ENCODE data around the gene GTF3C4. TPM values are rescaled to one million over a fixed set of nuclear protein-coding genes. Genes with fewer than 3 reads are reported as not detected.
"Not testable (repeated sequence)": the region's sequence is repeated elsewhere in the genome, so short reads cannot be mapped to it uniquely, and the experiment has no call there.

GTF3C4 gene
- polyA plus RNA-seq, 2 of the 4 experiments (the other 2 are of a cell fraction): 9.0 to 15.4 TPM

- TF ChIP-seq HMGXB4 (CRISPR knock-in tag; IDR thresholded peaks at IDR 0.05; ENCODE audit: borderline replicate concordance) (no peak), HOXA7 (CRISPR knock-in tag; IDR thresholded peaks at IDR 0.05) (no peak), SREBF2 (IDR thresholded peaks at IDR 0.05) (no peak)
Observed at GRCh38 chr9:132712753-132713152, 42.5 kb downstream of the GTF3C4 start (continued).

GRCh38 chr9:132716007-132716406 lies 45.7 kb downstream of the GTF3C4 start:
- no peak for TF ChIP-seq ELK1 (IDR thresholded peaks at IDR 0.05; ENCODE audit: low read depth, low read length)
- TF ChIP-seq NR3C1 (IDR thresholded peaks at IDR 0.05): no peak
- TF ChIP-seq JUNB (IDR thresholded peaks at IDR 0.05): no peak
- ChIA-PET CTCF (no interaction called here), POLR2A (no interaction called here)
- Histone ChIP-seq H3K9me3 (no peaks in the 10 kb centered on the region), H3K4me3 (no peak overlapping the region), H3K4me2 (no peak overlapping the region), H3K27ac (no peak overlapping the region), H3K4me1 (no peaks in the 10 kb centered on the region)
- FAIRE-seq (no peak), DNase-seq (ENCODE audit: low read depth in 1 of 2, low spot score in 1 of 2) (no peak), ATAC-seq (no peak)
- WGBS (ENCODE audit: missing lambda C conversion rate): 36% methylated on average over 4 of the region's 4 CpGs

GRCh38 chr9:132717326-132717945 lies 47.2 kb downstream of the GTF3C4 start:
- Histone ChIP-seq H3K9me3 (no peaks in the 10 kb centered on the region), H3K27ac (no peak overlapping the region), H3K4me1 (no peaks in the 10 kb centered on the region), H3K4me2 (peak overlapping the region; percentile 38; the same call in 2 of the 3 replicates), H3K4me3 (no peak overlapping the region)
- ATAC-seq (peak; percentile 43 to 55; a peak in 4 of 6 replicates), DNase-seq (ENCODE audit: low read depth in 1 of 2, low spot score in 1 of 2) (no peak), FAIRE-seq (no peak)
- ChIA-PET POLR2A (no interaction called here), CTCF (interaction anchor here (1.3 kb wide), 1 partner anchor 79 kb away, joined by 3 read pairs; no protein-coding TSS in a partner anchor)
- TF ChIP-seq JUN (IDR thresholded peaks at IDR 0.05): no peak
- TF ChIP-seq TFCP2L1 (CRISPR knock-in tag; IDR thresholded peaks at IDR 0.05): no peak
- no peak for TF ChIP-seq EHMT2 (IDR thresholded peaks at IDR 0.05; ENCODE audit: low read depth)
- TF ChIP-seq FOSB (CRISPR knock-in tag; IDR thresholded peaks at IDR 0.05): no peak
- TF ChIP-seq HES2 (IDR thresholded peaks at IDR 0.05): no peak
- no peak for TF ChIP-seq EHF (CRISPR knock-in tag; IDR thresholded peaks at IDR 0.05)
- TF ChIP-seq SREBF2 (IDR thresholded peaks at IDR 0.05): no peak
- TF ChIP-seq MAX (IDR thresholded peaks at IDR 0.05): no peak
- TF ChIP-seq HOXA7 (CRISPR knock-in tag; IDR thresholded peaks at IDR 0.05): no peak
- no peak for TF ChIP-seq HEYL (CRISPR knock-in tag; IDR thresholded peaks at IDR 0.05)
- TF ChIP-seq NR3C1 (IDR thresholded peaks at IDR 0.05): no peak
- TF ChIP-seq USF2 (IDR thresholded peaks at IDR 0.05): no peak
- no peak for TF ChIP-seq RCOR1 (IDR thresholded peaks at IDR 0.05; ENCODE audit: low read depth, low read length)
- TF ChIP-seq ZNF302 (CRISPR knock-in tag; IDR thresholded peaks at IDR 0.05): no peak
- no peak for TF ChIP-seq CHD4 (IDR thresholded peaks at IDR 0.05; ENCODE audit: borderline replicate concordance)
- no peak for TF ChIP-seq BHLHE40 (IDR thresholded peaks at IDR 0.05; ENCODE audit: low read depth, low read length)
- TF ChIP-seq CHD2 (IDR thresholded peaks at IDR 0.05; ENCODE audit: low read length, partially characterized antibody): no peak
- no peak for TF ChIP-seq MYC (IDR thresholded peaks at IDR 0.05; ENCODE audit: borderline replicate concordance, low read length)
- no peak for TF ChIP-seq JUNB (IDR thresholded peaks at IDR 0.05)
- TF ChIP-seq ATOH8 (CRISPR knock-in tag; IDR thresholded peaks at IDR 0.05; ENCODE audit: low read depth): no peak
- WGBS (ENCODE audit: missing lambda C conversion rate): 23% methylated on average over 11 of the region's 13 CpGs

GRCh38 chr9:132718381-132718928 lies 48.2 kb downstream of the GTF3C4 start:
- H3K9me3 ChIP-seq; DNase-seq (ENCODE audit: low read depth in 1 of 2, low spot score in 1 of 2); H3K4me2 ChIP-seq; ATAC-seq; FAIRE-seq; POLR2A ChIA-PET; H3K4me3 ChIP-seq; H3K4me1 ChIP-seq; H3K27ac ChIP-seq: not testable (repeated sequence)
- CTCF ChIA-PET: interaction anchor here (0.6 to 1.3 kb wide), 2 partner anchors 80 to 770 kb away, joined by 3 read pairs; no protein-coding TSS in a partner anchor
- 51% methylated on average over 8 of the region's 8 CpGs for WGBS (ENCODE audit: missing lambda C conversion rate)
